Endothelial cell of umbilical vein (primary cell): ENCODE measurements around the gene UPF2. TPM values are rescaled to one million over a fixed set of nuclear protein-coding genes. Genes with fewer than 3 reads are reported as not detected.

Experiments
- BruUV-seq: library from RNA; stranded (reverse); fragments of 400-500 nt; replicated peaks from 2 replicates; lab custom pipeline; 2021; lab: Mats Ljungman, UMichigan
- CTCF ChIA-PET: fragments of 300-600, 350-600 bp; sonication (Branson Sonifier 250); formaldehyde crosslinking; loops from one replicate; lab custom pipeline; 2021; ENCODE audit warnings: antibody characterized with exemption, inconsistent platforms; lab: Charles Lee
- POLR2A ChIA-PET: fragments of 300-600, 350-600 bp; sonication (Branson Sonifier 250); formaldehyde crosslinking; loops from one replicate; lab custom pipeline; 2021; ENCODE audit warnings: antibody characterized with exemption, inconsistent platforms; lab: Charles Lee
- DNase-seq: peaks from one replicate; pipeline ENCODE4 v3.0.0-alpha.2; 2011; ENCODE audit warnings: low read depth, low spot score
- FAIRE-seq: peaks from 2 replicates; lab custom pipeline; 2011; peaks lifted over from hg19 to GRCh38; lab: Jason Lieb, UNC
- H2AFZ ChIP-seq: 2 replicates; pipeline ENCODE4 v1.6.0; 2012; ENCODE audit warnings: low read depth, low read length, control low read depth, inconsistent platforms
- H3K27ac ChIP-seq: 2 replicates; pipeline ENCODE4 v1.5.1; 2011; ENCODE audit warnings: low read depth, mild to moderate bottlenecking, control low read depth, low read length, moderate library complexity; ENCODE audit not compliant: insufficient read depth
- H3K27me3 ChIP-seq, 2 experiments: 2 replicates each; pipeline versions ENCODE4 v1.6.0 to v1.6.1; 2011; ENCODE audit warnings: low read length in 2 of 2, mixed read lengths in 1 of 2; ENCODE audit not compliant: control insufficient read depth in 2 of 2, insufficient read depth in 2 of 2
- H3K36me3 ChIP-seq, 2 experiments: 2 replicates in 1 of 2; 3 replicates in 1 of 2; pipeline ENCODE4 v1.5.1; 2011; ENCODE audit warnings: low read length in 2 of 2, mild to moderate bottlenecking in 1 of 2, moderate library complexity in 1 of 2; ENCODE audit not compliant: control insufficient read depth in 2 of 2, insufficient read depth in 2 of 2; ENCODE audit errors: extremely low read depth in 1 of 2
- H3K4me1 ChIP-seq: 3 replicates; pipeline ENCODE4 v1.5.1; 2011; ENCODE audit warnings: mild to moderate bottlenecking, low read length; ENCODE audit not compliant: control insufficient read depth, insufficient read depth; ENCODE audit errors: extremely low read depth
- H3K4me2 ChIP-seq: 2 replicates; pipeline ENCODE4 v1.6.1; 2011; ENCODE audit warnings: low read length, control low read depth, mixed read lengths; ENCODE audit not compliant: insufficient read depth
- H3K4me3 ChIP-seq, 3 experiments: fragments of 200-600 bp in 1 of 3; sonication (generic), shearing (Covaris generic) in 1 of 3; replicated peaks in 1 of 3; 2 replicates each; pipeline ENCODE4 v1.5.1; 2011 to 2016; ENCODE audit warnings: control low read depth in 3 of 3, low read length in 3 of 3, mild to moderate bottlenecking in 2 of 3, inconsistent platforms in 1 of 3, low read depth in 1 of 3, moderate library complexity in 1 of 3; ENCODE audit not compliant: insufficient read depth in 1 of 3
- H3K79me2 ChIP-seq: 2 replicates; pipeline ENCODE4 v1.6.0; 2012; ENCODE audit warnings: low read length, inconsistent platforms; ENCODE audit not compliant: control insufficient read depth, insufficient read depth
- H3K9ac ChIP-seq: replicated peaks from 2 replicates; pipeline ENCODE3; 2011; ENCODE audit warnings: low read length, control low read depth; ENCODE audit not compliant: insufficient read depth; ENCODE audit errors: extremely low read depth
- H3K9me1 ChIP-seq: replicated peaks from 3 replicates; pipeline ENCODE4 v1.6.0; 2011; ENCODE audit warnings: mild to moderate bottlenecking, low read length; ENCODE audit not compliant: control insufficient read depth, insufficient read depth; ENCODE audit errors: extremely low read depth
- H3K9me3 ChIP-seq: replicated peaks from 2 replicates; pipeline ENCODE4 v1.5.1; 2012; ENCODE audit warnings: low read length, inconsistent platforms; ENCODE audit not compliant: control insufficient read depth, insufficient read depth
- H4K20me1 ChIP-seq: replicated peaks from 2 replicates; pipeline ENCODE3; 2011; ENCODE audit warnings: mild to moderate bottlenecking, low read length; ENCODE audit not compliant: control insufficient read depth, insufficient read depth; ENCODE audit errors: extremely low read depth
- CTCF ChIP-seq, 2 donors: IDR thresholded peaks; 1 replicate in 1 of 2; 2 replicates in 1 of 2; pipeline ENCODE4 v1.5.1; 2011; ENCODE audit warnings: low read length in 2 of 2, mild to moderate bottlenecking in 2 of 2, moderate library complexity in 2 of 2, control low read depth in 1 of 2, inconsistent platforms in 1 of 2, low read depth in 1 of 2; ENCODE audit not compliant: insufficient read depth in 1 of 2; ENCODE audit errors: extremely low read depth in 1 of 2
- EZH2 ChIP-seq: IDR thresholded peaks from 2 replicates; pipeline ENCODE4 v1.6.1; 2012; ENCODE audit warnings: borderline replicate concordance, low read depth, mild to moderate bottlenecking, moderate library complexity, low read length, inconsistent platforms; ENCODE audit not compliant: severe bottlenecking
- FOS ChIP-seq: IDR thresholded peaks from 2 replicates; pipeline ENCODE4 v1.6.1; 2011; ENCODE audit warnings: mild to moderate bottlenecking, low read length, moderate library complexity, borderline replicate concordance; ENCODE audit not compliant: insufficient read depth
- GATA2 ChIP-seq: IDR thresholded peaks from 2 replicates; pipeline ENCODE4 v1.7.0; 2011; ENCODE audit warnings: low read depth, mild to moderate bottlenecking, moderate library complexity, mixed read lengths, low read length; ENCODE audit not compliant: insufficient read length, insufficient read depth
- JUN ChIP-seq: IDR thresholded peaks from 2 replicates; pipeline ENCODE4 v1.6.1; 2011; ENCODE audit warnings: borderline replicate concordance, low read depth; ENCODE audit not compliant: insufficient read length, insufficient read depth
- MAX ChIP-seq: IDR thresholded peaks from 2 replicates; pipeline ENCODE4 v1.6.1; 2011; ENCODE audit not compliant: insufficient read depth, insufficient read length
- MYC ChIP-seq: IDR thresholded peaks from one replicate; pipeline ENCODE4 v1.6.1; 2011; ENCODE audit warnings: mild to moderate bottlenecking, low read depth, low read length
- POLR2A ChIP-seq: IDR thresholded peaks from 2 replicates; pipeline ENCODE4 v1.6.1; 2012; ENCODE audit warnings: low read depth, mild to moderate bottlenecking, control low read depth, low read length
- POLR2AphosphoS5 ChIP-seq: IDR thresholded peaks from 2 replicates; pipeline ENCODE4 v1.6.1; 2012; ENCODE audit warnings: low read depth, mild to moderate bottlenecking, control low read depth, low read length, moderate library complexity; ENCODE audit not compliant: insufficient read depth
- dilution Hi-C: fragments of 300-500 bp; cut with MboI; formaldehyde crosslinking; loops from one replicate; pipeline ENCODE4 v1.15.0; 2019; ENCODE audit warnings: low sequenced_read_pairs; ENCODE audit not compliant: extremely low pct_ligation_motif_present
- intact Hi-C: fragments of 100-400 bp; cut with micrococcal nuclease; formaldehyde crosslinking; loops from one replicate; pipeline ENCODE4 v1.10.0; 2022
- polyA plus RNA-seq, 4 experiments: library from polyadenylated mRNA; depleted of rRNA in 3 of 4; stranded (reverse) in 3 of 4; unstranded in 1 of 4; fragments of >200 nt; gene quantifications; 2 replicates each; pipeline versions ENCODE4 v1.2.1 to v1.2.3, GENCODE V29; 2011 to 2012; ENCODE audit warnings: missing spikeins in 1 of 4
- total RNA-seq: library from RNA; stranded (reverse); gene quantifications from 2 replicates; pipeline ENCODE4 v1.2.3, GENCODE V29; 2021

UPF2 gene
- total and polyA plus RNA-seq, 2 donors (not counting 3 experiments of a cell fraction or from before 2014, with no cell fraction given) = 4.8 to 27.7 TPM

- no peaks in the 10 kb centered on the region for H3K27me3 ChIP-seq
- peaks cover 41% of the 10 kb centered on the region for H3K79me2 ChIP-seq
- DNase-seq (no peak), FAIRE-seq (no peak)
- no peak overlapping the region for H2AFZ ChIP-seq
- CTCF ChIA-PET = interaction anchor here (1.0 to 1.8 kb wide), 6 partner anchors 8 to 242 kb away, joined by 3 to 6 read pairs (median 3); no protein-coding TSS in a partner anchor
- TF ChIP-seq MAX (no peak), CTCF (IDR thresholded peaks at IDR 0.05; ENCODE audit: extremely low read depth in 1 of 2, insufficient read depth in 1 of 2, low read depth in 1 of 2, low read length in 2 of 2) (no peak), EZH2 (no peak)
- no peaks in the 10 kb centered on the region for H3K9me3 ChIP-seq
- POLR2A ChIA-PET = no interaction called here
- dilution Hi-C loops = no loop called here
- no peaks in the 10 kb centered on the region for H3K4me1 ChIP-seq
- H3K4me2 ChIP-seq = no peak overlapping the region
- no peak overlapping the region for H3K4me3 ChIP-seq
- H3K27ac ChIP-seq = no peak overlapping the region
- H4K20me1 ChIP-seq = no peaks in the 10 kb centered on the region
- no peaks in the 10 kb centered on the region for H3K9me1 ChIP-seq
- peaks cover 4 to 10% of the 10 kb centered on the region in 2 experiments for H3K36me3 ChIP-seq
- intact Hi-C loops = no loop called here
- H3K9ac ChIP-seq = no peak overlapping the region
- BruUV-seq = no TSS peak
These were observed 17.0 kb downstream of the UPF2 start for GRCh38 chr10:12025591-12025990.

GRCh38 chr10:12022580-12023257 lies 19.9 kb downstream of the UPF2 start:
- CTCF ChIA-PET = no interaction called here

More at GRCh38 chr10:12022580-12023257, 19.9 kb downstream of the UPF2 start:
- H4K20me1 ChIP-seq = no peaks in the 10 kb centered on the region
- intact Hi-C loops = no loop called here
- FAIRE-seq (no peak), DNase-seq (no peak)
- H3K9me1 ChIP-seq = no peaks in the 10 kb centered on the region
- H3K4me2 ChIP-seq = no peak overlapping the region
- H3K27me3 ChIP-seq = no peaks in the 10 kb centered on the region
- no peaks in the 10 kb centered on the region for H3K9me3 ChIP-seq
- no peaks in the 10 kb centered on the region for H3K36me3 ChIP-seq
- H2AFZ ChIP-seq = no peak overlapping the region
- H3K9ac ChIP-seq = no peak overlapping the region
- dilution Hi-C loops = no loop called here
- peaks cover 42% of the 10 kb centered on the region for H3K79me2 ChIP-seq
- H3K4me1 ChIP-seq = no peaks in the 10 kb centered on the region
- no TSS peak for BruUV-seq
- POLR2A ChIA-PET = no interaction called here
- TF ChIP-seq POLR2A = no peak
- no peak for TF ChIP-seq MYC
- no peak for TF ChIP-seq JUN
- no peak for TF ChIP-seq FOS
- no peak for TF ChIP-seq MAX
- no peak for TF ChIP-seq CTCF (IDR thresholded peaks at IDR 0.05; ENCODE audit: extremely low read depth in 1 of 2, insufficient read depth in 1 of 2, low read depth in 1 of 2, low read length in 2 of 2)
- no peak for TF ChIP-seq GATA2
- TF ChIP-seq EZH2 = no peak
- TF ChIP-seq POLR2AphosphoS5 = no peak
- H3K4me3 ChIP-seq = no peak overlapping the region
- no peak overlapping the region for H3K27ac ChIP-seq
